Measurements from ENCODE around the gene MAGOHB. TPM values are rescaled to one million over a fixed set of nuclear protein-coding genes. Genes with fewer than 3 reads are reported as not detected.
A peak's percentile ranks its signal among the peaks of the same experiment; 100 is the strongest.
"Not testable (repeated sequence)": the region's sequence is repeated elsewhere in the genome, so short reads cannot be mapped to it uniquely, and the experiment has no call there.

MAGOHB gene
- 10 to 100 TPM in 1 of 6 experiments, 1 to 10 TPM in 5; 6.6 to 11.8 (median 9.6) TPM for total RNA-seq
- long read RNA-seq, partial matches to known transcripts: 0 of 4 reads
- long read RNA-seq, other reads (novel, unspliced or antisense): 1 of 4 reads

GRCh38 chr12:10613349-10614055, at the start of gene MAGOHB:
MAGOHB (minus strand) TSS chr12:10613609; CDS start chr12:10613532, 77 bp downstream.
- no peaks in the 10 kb centered on the region for H3K27me3 ChIP-seq
- peaks cover 0 to 11% (median 0%) of the 10 kb centered on the region in 4 donors for H3K36me3 ChIP-seq
- TF ChIP-seq CTCF (IDR thresholded peaks at IDR 0.05) (no peak), POLR2A (IDR thresholded peaks at IDR 0.05) (peak; percentile 60)
- peak within 1 kb of the TSS; percentile 64 to 74 (median 68) for H3K4me3 ChIP-seq
- intact Hi-C loops (cut with DNase I): no loop called here
- H3K9me3 ChIP-seq: no peaks in the 10 kb centered on the region
- DNase-seq (peak; percentile 93 to 94 (median 94)), ATAC-seq (peak; percentile 96 to 99 (median 98))
- H3K27ac ChIP-seq: peak within 1 kb of the TSS; percentile 76 to 80 (median 79)
- peaks cover 0 to 15% (median 0%) of the 10 kb centered on the region in 4 donors for H3K4me1 ChIP-seq
- WGBS (ENCODE audit: insufficient coverage, low coverage, low lambda C conversion rate, missing lambda C conversion rate): under 1% methylated on average over 45 of the region's 45 CpGs

- H3K9me3 ChIP-seq: no peaks in the 10 kb centered on the region
- peak in 3 of 4 donors; percentile 29 to 72 (median 36) for ATAC-seq
- TF ChIP-seq POLR2A (IDR thresholded peaks at IDR 0.05) (no peak), CTCF (IDR thresholded peaks at IDR 0.05) (no peak)
- H3K27me3 ChIP-seq: peaks cover 0 to 3% of the 10 kb centered on the region in 2 donors
- no peaks in the 10 kb centered on the region for H3K4me1 ChIP-seq
- H3K4me3 ChIP-seq: no peak overlapping the region
- no peak overlapping the region for H3K27ac ChIP-seq
- no peaks in the 10 kb centered on the region for H3K36me3 ChIP-seq
- whole genome bisulfite sequencing (ENCODE audit: insufficient coverage, low coverage, low lambda C conversion rate, missing lambda C conversion rate): 37% methylated on average over 3 of the region's 3 CpGs
- intact Hi-C loops (cut with DNase I): no loop called here
- DNase-seq: no peak
Measured at GRCh38 chr12:10661338-10661737, 47.9 kb upstream of the MAGOHB start.

DNA sequence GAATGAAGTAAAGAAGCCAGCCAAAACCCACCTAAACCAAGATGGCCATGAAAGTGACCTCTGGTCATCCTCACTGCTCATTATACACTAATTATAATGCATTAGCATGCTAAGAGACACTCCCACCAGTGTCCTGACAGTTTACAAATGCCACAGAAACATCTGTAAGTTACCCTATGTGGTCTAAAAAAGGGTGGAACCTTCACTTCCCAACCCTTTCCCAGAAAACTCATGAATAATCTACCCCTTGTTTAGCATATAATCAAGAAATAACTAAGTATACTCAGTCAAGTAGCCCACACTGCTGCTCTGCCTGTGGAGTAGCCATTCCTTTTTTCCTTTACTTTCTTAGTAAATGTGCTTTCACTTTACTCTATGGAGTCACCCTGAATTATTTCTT, 40.6 kb upstream of the MAGOHB start:
- no peak for DNase-seq
- no peak for ATAC-seq
- intact Hi-C loops (cut with DNase I): no loop called here
- H3K4me1 ChIP-seq: no peaks in the 10 kb centered on the region
- TF ChIP-seq CTCF (IDR thresholded peaks at IDR 0.05) (no peak), POLR2A (IDR thresholded peaks at IDR 0.05) (no peak)
- H3K9me3 ChIP-seq: no peaks in the 10 kb centered on the region
- H3K27ac ChIP-seq: no peak overlapping the region
- H3K36me3 ChIP-seq: no peaks in the 10 kb centered on the region
- H3K4me3 ChIP-seq: no peak overlapping the region
- H3K27me3 ChIP-seq: no peaks in the 10 kb centered on the region

DNA sequence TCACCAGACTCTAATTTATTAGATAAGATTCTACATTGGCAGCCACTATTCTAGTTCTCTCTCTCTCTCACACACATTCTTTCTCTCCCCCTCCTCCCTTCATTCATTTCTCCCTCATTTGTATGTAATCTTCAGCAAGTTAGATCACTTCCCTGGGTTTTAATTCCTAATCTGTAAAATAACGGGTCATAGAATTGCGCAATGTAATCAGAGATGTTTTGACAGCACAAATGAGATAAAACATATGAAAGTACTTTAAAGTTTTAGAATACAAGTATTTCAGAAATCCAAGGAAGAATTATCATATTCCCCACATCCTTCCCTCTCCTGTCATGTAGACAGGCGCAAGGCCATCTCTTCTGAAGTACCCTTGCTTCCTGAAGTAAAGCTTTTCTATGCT, 38.8 kb upstream of the MAGOHB start:
- intact Hi-C loops (cut with DNase I): no loop called here
- Histone ChIP-seq H3K27ac (no peak overlapping the region), H3K9me3 (no peaks in the 10 kb centered on the region), H3K27me3 (no peaks in the 10 kb centered on the region), H3K36me3 (no peaks in the 10 kb centered on the region), H3K4me1 (no peaks in the 10 kb centered on the region), H3K4me3 (no peak overlapping the region)
- WGBS (ENCODE audit: insufficient coverage, low coverage, low lambda C conversion rate, missing lambda C conversion rate): 57% methylated on average over 3 of the region's 3 CpGs
- no peak for TF ChIP-seq POLR2A (IDR thresholded peaks at IDR 0.05)
- no peak for TF ChIP-seq CTCF (IDR thresholded peaks at IDR 0.05)
- DNase-seq (no peak), ATAC-seq (no peak)

GRCh38 chr12:10646576-10646975, 33.2 kb upstream of the MAGOHB start:
- ATAC-seq; H3K36me3 ChIP-seq; intact Hi-C loops (cut with DNase I); H3K4me3 ChIP-seq; H3K27ac ChIP-seq; H3K4me1 ChIP-seq; DNase-seq; H3K27me3 ChIP-seq; H3K9me3 ChIP-seq: not testable (repeated sequence)
